ENCODE measurements around the gene IFNAR2.
"Not testable (repeated sequence)": the region's sequence is repeated elsewhere in the genome, so short reads cannot be mapped to it uniquely, and the experiment has no call there.

IFNAR2 gene

GRCh38 chr21:33244082-33244778, 14.5 kb downstream of the IFNAR2 start:
- no peak for DNase-seq (ENCODE audit: low spot score)

DNA sequence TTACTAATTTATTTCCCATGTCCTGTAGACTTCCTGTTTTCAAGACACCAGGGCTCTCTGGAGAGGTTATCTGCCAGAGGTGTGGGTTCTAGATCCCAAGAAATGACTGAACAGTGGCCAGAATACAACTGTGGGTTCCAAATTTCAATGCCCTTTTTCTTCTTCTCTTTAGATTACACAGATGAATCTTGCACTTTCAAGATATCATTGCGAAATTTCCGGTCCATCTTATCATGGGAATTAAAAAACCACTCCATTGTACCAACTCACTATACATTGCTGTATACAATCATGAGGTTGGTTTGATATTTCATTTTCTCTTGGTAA, 15.0 kb downstream of the IFNAR2 start:
- no peak for DNase-seq (ENCODE audit: low spot score)

DNA sequence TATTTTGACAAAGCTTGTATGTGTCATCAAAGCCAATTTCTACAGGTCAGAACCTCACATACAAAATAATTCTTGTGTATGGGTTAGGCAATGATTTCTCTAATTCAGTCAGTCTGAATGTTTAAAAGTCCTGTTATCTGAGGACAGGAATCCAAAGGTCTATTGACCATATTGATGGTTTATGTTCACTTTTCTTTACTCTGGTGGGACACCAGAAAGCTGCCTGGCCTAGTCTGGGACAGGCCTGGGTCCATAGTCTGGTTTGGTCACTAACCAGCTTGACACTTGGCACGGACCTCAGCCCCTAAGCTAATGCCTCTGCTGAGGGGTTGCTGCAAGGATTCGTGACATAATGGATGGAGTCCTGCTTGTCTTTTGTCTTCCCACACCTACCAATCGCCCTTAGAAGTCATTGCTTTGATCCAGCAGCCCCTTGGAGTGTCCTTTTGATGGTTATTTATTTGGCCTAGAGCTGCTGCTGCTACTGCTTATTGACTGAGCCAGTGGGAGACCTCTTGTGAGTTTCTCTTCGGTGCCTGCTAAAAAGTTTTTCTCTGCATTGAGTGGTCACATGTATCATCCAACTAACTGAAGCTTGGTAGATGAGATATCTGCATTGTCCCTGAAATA, 15.7 kb downstream of the IFNAR2 start:
- no peak for DNase-seq (ENCODE audit: low spot score)

- no peak for DNase-seq (ENCODE audit: low spot score)
Measured at GRCh38 chr21:33246506-33246905, 16.8 kb downstream of the IFNAR2 start.

- DNase-seq (ENCODE audit: low spot score) = no peak
Measured at GRCh38 chr21:33246963-33247362, 17.2 kb downstream of the IFNAR2 start.

GRCh38 chr21:33247599-33247998, 17.9 kb downstream of the IFNAR2 start:
- no peak for DNase-seq (ENCODE audit: low spot score)

GRCh38 chr21:33249331-33250002, 19.7 kb downstream of the IFNAR2 start:
- no peak for DNase-seq (ENCODE audit: low spot score)

DNA sequence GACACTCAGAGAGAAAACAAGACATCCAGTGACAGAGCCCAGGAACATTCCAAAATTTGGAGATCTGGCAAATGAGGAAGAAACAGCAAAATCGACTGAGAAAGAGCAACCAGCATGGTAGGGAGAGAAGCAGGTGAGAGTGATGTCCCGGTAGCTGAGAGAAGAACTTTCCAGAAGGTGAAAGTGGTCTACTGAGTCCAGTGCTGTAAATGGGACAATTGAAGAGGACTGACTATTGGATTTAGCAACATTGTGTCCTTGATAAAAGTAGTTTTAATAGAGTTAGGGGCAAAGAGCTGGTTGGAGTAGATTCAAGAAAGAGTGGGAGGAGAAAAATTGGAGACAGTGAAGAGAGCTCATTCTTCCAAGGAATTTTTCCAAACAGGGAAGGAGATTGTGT, 21.4 kb downstream of the IFNAR2 start:
- no peak for DNase-seq (ENCODE audit: low spot score)

GRCh38 chr21:33253382-33253781, 23.6 kb downstream of the IFNAR2 start:
- DNase-seq (ENCODE audit: low spot score) = not testable (repeated sequence)

DNA sequence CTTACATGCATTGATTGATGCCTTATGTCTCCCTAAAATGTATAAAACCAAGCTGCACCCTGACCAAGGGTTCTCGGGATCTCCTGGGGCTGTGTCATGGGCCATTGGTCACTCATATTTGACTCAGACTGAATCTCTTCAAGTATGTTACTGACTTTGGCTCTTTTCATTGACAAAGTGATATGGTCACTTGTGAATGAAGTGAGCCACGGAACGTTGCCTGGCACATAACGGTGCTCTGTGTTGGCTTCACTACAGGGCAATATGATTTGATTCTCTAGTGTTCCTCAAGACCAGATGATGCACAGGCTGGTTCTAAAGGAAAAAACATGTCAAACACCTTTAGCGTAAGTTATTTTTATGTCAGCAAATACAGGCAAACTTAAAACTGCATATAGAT, 25.0 kb downstream of the IFNAR2 start:
- DNase-seq (ENCODE audit: low spot score) = no peak

DNA sequence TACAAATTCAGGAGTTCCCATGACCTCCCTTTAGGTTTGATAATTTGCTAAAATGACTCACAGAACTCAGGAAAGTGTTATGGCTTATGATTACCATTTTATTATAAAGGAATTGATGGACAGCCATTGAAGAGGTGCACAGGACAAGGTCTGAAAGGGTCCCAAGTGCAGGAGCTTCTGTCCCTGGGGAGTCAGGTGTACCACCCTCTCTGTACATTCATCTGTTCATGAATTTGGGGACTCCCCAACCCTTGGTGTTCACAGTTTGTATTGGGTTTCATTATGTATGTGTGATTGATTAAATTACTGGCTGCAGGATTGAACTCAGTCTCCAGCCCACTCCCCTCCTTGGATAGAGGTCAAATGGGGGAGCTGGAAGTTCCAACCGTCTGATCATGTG, 25.7 kb downstream of the IFNAR2 start:
- DNase-seq (ENCODE audit: low spot score) = no peak

- DNase-seq (ENCODE audit: low spot score) = no peak
Measured at GRCh38 chr21:33256019-33256418, 26.3 kb downstream of the IFNAR2 start.

GRCh38 chr21:33257094-33257803, 27.5 kb downstream of the IFNAR2 start:
- DNase-seq (ENCODE audit: low spot score) = no peak

- no peak for DNase-seq (ENCODE audit: low spot score)
Measured at GRCh38 chr21:33258475-33258874, 28.7 kb downstream of the IFNAR2 start.

DNA sequence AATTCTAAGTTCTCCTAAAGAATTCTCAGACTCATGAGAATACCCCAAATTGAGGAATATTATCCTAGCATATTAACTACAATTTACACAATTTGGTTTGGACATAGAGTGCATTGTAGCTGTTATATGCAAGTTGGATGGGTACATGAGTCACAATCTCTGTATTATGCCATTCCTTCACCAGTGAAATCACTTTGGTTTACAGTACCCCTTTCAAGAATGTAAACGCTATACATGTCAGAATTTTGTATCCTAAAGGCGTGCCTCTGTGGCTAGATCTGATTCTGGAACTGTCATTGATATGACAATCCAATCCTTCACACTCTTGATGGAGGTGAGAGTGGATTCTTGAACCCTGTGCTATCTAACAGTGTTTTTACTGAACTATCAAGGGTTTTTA, 29.7 kb downstream of the IFNAR2 start:
- DNase-seq (ENCODE audit: low spot score) = no peak

DNA sequence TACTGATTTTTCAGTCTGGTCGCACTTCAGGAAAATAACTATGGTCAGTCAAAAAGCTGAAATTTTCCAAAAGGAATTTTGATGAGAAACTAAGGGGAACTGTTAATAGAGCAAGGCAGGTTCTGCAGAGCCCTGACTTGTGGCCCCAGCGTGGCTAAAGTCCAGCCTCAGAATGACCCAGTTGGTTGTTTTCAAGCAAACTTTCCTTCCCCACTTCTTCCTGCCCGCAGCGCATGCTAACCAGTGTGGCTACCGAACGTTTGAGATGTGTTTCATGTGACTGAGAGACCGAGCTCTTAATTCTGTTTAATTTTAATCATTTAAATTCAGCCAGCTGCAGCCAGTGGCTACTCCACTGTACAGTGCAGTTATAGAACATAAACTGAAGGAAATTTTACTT, 30.3 kb downstream of the IFNAR2 start:
- DNase-seq (ENCODE audit: low spot score) = no peak

GRCh38 chr21:33261635-33262034, 31.9 kb downstream of the IFNAR2 start:
- DNase-seq (ENCODE audit: low spot score) = no peak

- no peak for DNase-seq (ENCODE audit: low spot score)
Measured at GRCh38 chr21:33262921-33263320, 33.2 kb downstream of the IFNAR2 start.

- no peak for DNase-seq (ENCODE audit: low spot score)
Measured at GRCh38 chr21:33264561-33264960, 34.8 kb downstream of the IFNAR2 start.

DNA sequence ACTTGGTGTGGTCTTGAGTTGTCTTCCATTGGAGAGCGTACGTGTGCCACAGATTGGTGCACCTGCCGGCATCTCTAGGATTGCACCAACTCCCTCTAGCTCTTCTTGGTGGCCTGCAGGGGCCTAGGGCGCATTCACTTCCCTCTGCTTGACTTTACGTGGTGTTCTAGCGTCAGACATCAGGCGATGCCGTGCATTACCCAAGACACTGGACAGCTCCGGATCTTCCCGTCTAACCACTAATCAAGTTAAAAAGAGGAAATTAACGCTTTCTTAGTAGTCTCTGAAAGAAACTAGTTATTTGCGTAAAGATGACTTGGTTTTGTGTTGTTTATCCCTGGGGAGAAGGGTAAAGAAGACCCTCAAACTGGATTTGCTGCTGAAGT, 35.9 kb downstream of the IFNAR2 start:
- no peak for DNase-seq (ENCODE audit: low spot score)

- DNase-seq (ENCODE audit: low spot score) = peak; percentile 88
Measured at GRCh38 chr21:33266050-33266788, 36.5 kb downstream of the IFNAR2 start, which contains the start of gene IL10RB. TSS of gene IL10RB (plus strand) at chr21:33266367. CDS start at chr21:33266466, 99 bp downstream.

DNA sequence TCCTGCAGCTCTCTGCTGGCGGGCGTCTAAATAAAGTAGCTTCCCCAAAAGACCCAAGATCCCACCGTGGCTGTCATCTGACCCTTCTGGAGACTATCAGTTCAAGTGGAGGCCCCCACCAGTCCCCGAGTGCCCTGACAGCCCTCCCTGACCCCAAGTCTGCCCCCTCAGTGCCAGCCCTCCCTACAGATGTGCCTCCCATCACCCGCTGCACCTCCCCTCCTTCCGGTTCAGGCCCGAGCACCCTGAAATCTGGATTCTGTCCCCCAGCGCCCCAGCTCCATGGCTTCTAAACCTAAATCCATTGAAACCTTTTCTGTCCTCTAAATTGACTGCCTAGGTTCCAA, 37.0 kb downstream of the IFNAR2 start:
- no peak for DNase-seq (ENCODE audit: low spot score)

Measured in left forelimb (tissue), 1 donor.